ENCODE data around the gene PACRG.

DNA sequence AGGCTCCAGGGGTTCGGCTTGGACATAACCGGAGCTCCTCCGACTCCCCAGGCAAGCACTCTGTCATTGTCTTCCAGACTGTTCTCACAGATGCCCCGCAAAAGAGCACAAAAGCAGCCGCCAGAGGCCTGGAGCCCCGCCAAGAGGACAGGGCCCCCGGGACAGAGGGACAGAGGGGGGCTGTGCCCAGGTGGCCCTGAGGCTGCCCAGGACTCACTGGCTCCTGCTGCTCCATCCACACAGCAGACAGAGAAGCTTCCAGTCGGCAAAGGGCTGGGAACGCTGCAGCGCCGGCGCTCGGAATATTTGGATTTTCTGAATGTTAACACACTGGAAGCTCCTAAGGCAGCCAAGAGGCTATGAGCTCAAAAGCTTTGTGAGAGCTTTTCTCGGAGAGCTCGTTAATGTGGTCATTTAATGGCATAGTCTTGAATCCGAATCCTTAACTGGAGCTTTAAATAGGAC, 618.8 kb downstream of the PACRG start:
- TF ChIP-seq CTCF (conservative IDR thresholded peaks at IDR 0.05; ENCODE audit: low read depth in 2 of 2) (no peak), CREB1 (CRISPR knock-in tag; IDR thresholded peaks at IDR 0.05; ENCODE audit: low read depth) (no peak), ETS1 (IDR thresholded peaks at IDR 0.05) (no peak), POLR2AphosphoS5 (IDR thresholded peaks at IDR 0.05; ENCODE audit: low read depth) (no peak), REST (IDR thresholded peaks at IDR 0.05; ENCODE audit: unreplicated experiment) (no peak), EZH2phosphoT487 (IDR thresholded peaks at IDR 0.05; ENCODE audit: unreplicated experiment) (no peak), STAT1 (IDR thresholded peaks at IDR 0.05; ENCODE audit: unreplicated experiment) (no peak), EZH2 (IDR thresholded peaks at IDR 0.05; ENCODE audit: low read depth, unreplicated experiment) (no peak)
